Trophoblast cell (in vitro differentiated cells and primary cell): ENCODE results near the gene LEMD2.

Experiments
- DNase-seq, 2 donors: peaks; one replicate each; pipeline ENCODE4 v3.0.0-alpha.2; 2016
- H2AFZ ChIP-seq: 2 replicates; pipeline ENCODE4 v1.6.1; 2013; ENCODE audit warnings: low read length, moderate library complexity, mild to moderate bottlenecking; ENCODE audit not compliant: insufficient read depth, poor library complexity
- H2AK5ac ChIP-seq: 2 replicates; pipeline ENCODE4 v1.6.1; 2013; ENCODE audit warnings: mild to moderate bottlenecking, low read length
- H2BK120ac ChIP-seq: 2 replicates; pipeline ENCODE4 v1.6.1; 2013; ENCODE audit warnings: low read length, mild to moderate bottlenecking, moderate library complexity; ENCODE audit not compliant: insufficient read depth, poor library complexity
- H2BK12ac ChIP-seq: 2 replicates; pipeline ENCODE4 v1.6.1; 2013; ENCODE audit warnings: mild to moderate bottlenecking, low read length, moderate library complexity
- H2BK5ac ChIP-seq: 2 replicates; pipeline ENCODE4 v1.6.1; 2013; ENCODE audit warnings: low read length, low read depth, moderate library complexity, mild to moderate bottlenecking; ENCODE audit not compliant: poor library complexity
- H3K14ac ChIP-seq: 2 replicates; pipeline ENCODE4 v1.6.1; 2013; ENCODE audit warnings: mild to moderate bottlenecking, low read length
- H3K18ac ChIP-seq: 2 replicates; pipeline ENCODE4 v1.6.1; 2013; ENCODE audit warnings: mild to moderate bottlenecking, low read length
- H3K23ac ChIP-seq: 2 replicates; pipeline ENCODE4 v1.6.1; 2013; ENCODE audit warnings: low read length
- H3K27ac ChIP-seq: 2 replicates; pipeline ENCODE4 v1.5.1; 2013; ENCODE audit warnings: low read depth, mild to moderate bottlenecking, inconsistent platforms, low read length, moderate library complexity
- H3K27me3 ChIP-seq: 2 replicates; pipeline ENCODE4 v1.6.1; 2013; ENCODE audit warnings: inconsistent platforms, mild to moderate bottlenecking, low read length, moderate library complexity; ENCODE audit not compliant: insufficient read depth
- H3K36me3 ChIP-seq, 2 experiments: 1 replicate in 1 of 2; 2 replicates in 1 of 2; pipeline ENCODE4 v1.6.1; 2013; ENCODE audit warnings: low read length in 2 of 2, mild to moderate bottlenecking in 2 of 2, moderate library complexity in 1 of 2; ENCODE audit not compliant: insufficient read depth in 2 of 2, control insufficient read depth in 1 of 2
- H3K4ac ChIP-seq: 2 replicates; pipeline ENCODE4 v1.6.1; 2013; ENCODE audit warnings: low read depth, mild to moderate bottlenecking, low read length, moderate library complexity
- H3K4me1 ChIP-seq, 2 experiments: 1 replicate in 1 of 2; 2 replicates in 1 of 2; pipeline ENCODE4 v1.6.1; 2013; ENCODE audit warnings: low read length in 2 of 2, mild to moderate bottlenecking in 2 of 2, moderate library complexity in 1 of 2; ENCODE audit not compliant: insufficient read depth in 2 of 2, control insufficient read depth in 1 of 2
- H3K4me2 ChIP-seq: 2 replicates; pipeline ENCODE4 v1.6.1; 2013; ENCODE audit warnings: inconsistent platforms, mild to moderate bottlenecking, low read length, moderate library complexity
- H3K4me3 ChIP-seq: 2 replicates; pipeline ENCODE4 v1.5.1; 2013; ENCODE audit warnings: mild to moderate bottlenecking, low read depth, low read length, inconsistent platforms
- H3K79me1 ChIP-seq: one replicate; pipeline ENCODE4 v1.6.1; 2013; ENCODE audit warnings: low read length
- H3K79me2 ChIP-seq: 2 replicates; pipeline ENCODE4 v1.6.1; 2013; ENCODE audit warnings: low read length, mild to moderate bottlenecking; ENCODE audit not compliant: control insufficient read depth, insufficient read depth, poor library complexity
- H3K9ac ChIP-seq: 2 replicates; pipeline ENCODE4 v1.6.1; 2013; ENCODE audit warnings: mild to moderate bottlenecking, low read length
- H3K9me3 ChIP-seq: 2 replicates; pipeline ENCODE4 v1.6.1; 2013; ENCODE audit warnings: low read depth, mild to moderate bottlenecking, control low read depth, inconsistent platforms, low read length; ENCODE audit not compliant: insufficient read depth
- H4K12ac ChIP-seq: 2 replicates; pipeline ENCODE4 v1.6.1; 2013; ENCODE audit warnings: low read depth, mild to moderate bottlenecking, low read length, moderate library complexity
- H4K8ac ChIP-seq: 2 replicates; pipeline ENCODE4 v1.6.1; 2013; ENCODE audit warnings: low read depth, mild to moderate bottlenecking, low read length, moderate library complexity
- H4K91ac ChIP-seq: one replicate; pipeline ENCODE4 v1.6.1; 2013; ENCODE audit warnings: low read depth, mild to moderate bottlenecking, low read length, moderate library complexity
- WGBS: extraction: QIAGEN DNeasy Blood & Tissue Kit; methylation state at CpG from one replicate; pipeline ENCODE4 v1.1.7; 2013; ENCODE audit warnings: missing lambda C conversion rate; ENCODE audit not compliant: insufficient read length, insufficient coverage; ENCODE audit errors: extremely low coverage; 5-methylcytosine and 5-hydroxymethylcytosine counted together

LEMD2 gene

DNA sequence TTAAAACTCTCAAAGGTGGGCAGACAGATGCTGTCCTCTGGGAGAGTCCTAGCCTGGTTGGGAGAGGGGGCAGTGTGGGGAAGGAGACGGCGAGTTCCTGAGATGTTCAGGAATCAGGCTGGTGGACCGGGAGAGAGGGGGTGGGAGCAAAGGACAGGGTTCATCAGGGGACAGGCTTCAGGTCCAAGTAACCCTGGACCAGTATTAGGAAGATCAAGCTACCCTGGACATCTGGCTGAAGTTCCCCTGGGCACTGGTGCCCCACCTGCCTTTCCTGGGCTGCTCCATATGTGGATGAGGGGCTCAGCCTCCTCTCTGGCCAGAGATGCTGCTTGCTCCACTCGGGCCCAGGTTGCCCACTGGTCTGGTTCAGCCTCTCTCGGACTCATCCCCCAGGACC, 41.1 kb downstream of the LEMD2 start:
- no peak overlapping the region for H2AFZ ChIP-seq
- H4K12ac ChIP-seq = no peak overlapping the region
- peak overlapping the region; percentile 1 for H4K91ac ChIP-seq
- H2AK5ac ChIP-seq = no peak overlapping the region
- WGBS = no CpG with 5 or more reads among the region's 5 CpGs
- H2BK120ac ChIP-seq = no peak overlapping the region
- peaks cover 2% of the 10 kb centered on the region for H3K79me2 ChIP-seq
- H3K14ac ChIP-seq = no peak overlapping the region
- DNase-seq = no peak
- no peak overlapping the region for H3K18ac ChIP-seq
- no peaks in the 10 kb centered on the region for H3K27me3 ChIP-seq
- no peak overlapping the region for H3K9ac ChIP-seq
- no peak overlapping the region for H3K23ac ChIP-seq
- H2BK5ac ChIP-seq = no peak overlapping the region
- H3K36me3 ChIP-seq = no peaks in the 10 kb centered on the region
- no peak overlapping the region for H3K4ac ChIP-seq
- H4K8ac ChIP-seq = no peak overlapping the region
- peaks cover 9% of the 10 kb centered on the region for H3K79me1 ChIP-seq
- H3K4me1 ChIP-seq = peaks cover 28 to 36% of the 10 kb centered on the region in 2 experiments
- no peak overlapping the region for H2BK12ac ChIP-seq
- H3K9me3 ChIP-seq = no peaks in the 10 kb centered on the region
- no peak overlapping the region for H3K27ac ChIP-seq
- no peak overlapping the region for H3K4me3 ChIP-seq
- no peak overlapping the region for H3K4me2 ChIP-seq

DNA sequence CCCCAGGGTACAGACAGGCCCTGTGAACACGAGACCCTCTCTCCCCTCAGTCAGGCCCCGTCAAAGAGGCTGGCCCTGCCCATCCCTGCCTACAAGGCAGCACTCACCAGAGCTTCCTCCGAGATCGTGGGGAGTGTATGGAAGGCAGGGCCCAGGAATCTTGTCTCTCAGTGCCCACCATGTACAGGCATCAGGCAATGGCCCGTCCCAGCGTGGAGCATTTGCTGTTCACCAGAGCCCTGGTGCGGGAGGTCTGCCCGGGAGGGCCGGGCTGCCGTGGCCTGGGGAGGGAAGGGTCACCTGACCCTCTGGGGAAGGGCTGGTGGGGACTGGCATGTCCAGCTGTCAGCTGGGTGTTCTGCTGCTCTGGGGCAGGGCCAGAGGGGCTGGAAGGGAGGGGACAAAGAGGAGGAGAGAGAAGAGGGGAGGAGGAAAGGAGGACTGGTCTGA, 42.3 kb downstream of the LEMD2 start, which contains the start of gene IP6K3:
Gene IP6K3 (minus strand): TSS at position 255 of the 450 bp plus-strand sequence. CDS start 11,429 bp downstream, outside the sequence.
- H4K8ac ChIP-seq = no peak within 1 kb of the TSS
- peak within 1 kb of the TSS; percentile 15 for H4K91ac ChIP-seq
- no peak within 1 kb of the TSS for H2BK5ac ChIP-seq
- DNase-seq = no peak
- H3K4me2 ChIP-seq = peak within 1 kb of the TSS; percentile 56
- peak within 1 kb of the TSS; percentile 18 for H3K14ac ChIP-seq
- no peaks in the 10 kb centered on the region for H3K36me3 ChIP-seq
- no peak within 1 kb of the TSS for H2AFZ ChIP-seq
- H3K9me3 ChIP-seq = no peaks in the 10 kb centered on the region
- H3K23ac ChIP-seq = no peak within 1 kb of the TSS
- H2AK5ac ChIP-seq = no peak within 1 kb of the TSS
- H3K27ac ChIP-seq = peak within 1 kb of the TSS; percentile 35
- H3K9ac ChIP-seq = no peak within 1 kb of the TSS
- H3K18ac ChIP-seq = peak within 1 kb of the TSS; percentile 8
- H3K4ac ChIP-seq = no peak within 1 kb of the TSS
- peaks cover 2% of the 10 kb centered on the region for H3K79me2 ChIP-seq
- H3K79me1 ChIP-seq = peaks cover 9% of the 10 kb centered on the region
- H2BK12ac ChIP-seq = peak within 1 kb of the TSS; percentile 7
- no peaks in the 10 kb centered on the region for H3K27me3 ChIP-seq
- peak within 1 kb of the TSS; percentile 49 for H3K4me3 ChIP-seq
- no peak within 1 kb of the TSS for H2BK120ac ChIP-seq
- no CpG with 5 or more reads among the region's 10 CpGs for WGBS
- peaks cover 24 to 29% of the 10 kb centered on the region in 2 experiments for H3K4me1 ChIP-seq
- H4K12ac ChIP-seq = no peak within 1 kb of the TSS

DNA sequence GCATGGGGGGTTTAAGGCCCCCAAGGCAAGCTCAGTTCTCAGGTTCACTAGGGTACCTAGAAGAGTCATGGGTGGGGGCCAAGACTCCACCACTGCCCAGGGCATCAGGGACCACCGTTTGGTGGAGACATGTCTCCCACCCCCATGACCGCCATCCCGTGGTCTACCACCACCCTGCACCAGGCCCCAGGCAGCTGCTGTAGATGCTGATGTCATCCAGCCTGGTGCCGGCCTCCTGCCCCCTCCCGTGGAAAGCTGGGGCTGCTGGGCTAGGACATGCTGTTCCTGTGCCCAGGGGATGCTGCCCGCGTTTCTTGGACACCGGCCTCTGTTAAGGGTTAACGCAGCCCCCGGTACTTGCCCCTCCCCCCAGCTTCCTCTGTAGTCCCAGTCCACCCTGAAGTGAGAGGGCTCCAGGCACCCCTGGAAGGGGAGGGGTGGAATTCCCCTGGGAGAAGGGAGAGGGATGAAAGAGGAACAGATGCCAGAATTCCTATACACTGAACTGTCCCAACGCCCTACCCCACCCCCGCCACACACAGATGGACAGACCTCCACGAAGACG, 42.8 kb downstream of the LEMD2 start:
- no peak for DNase-seq
- H3K18ac ChIP-seq = peak overlapping the region; percentile 8
- H3K9me3 ChIP-seq = peaks cover 1% of the 10 kb centered on the region

DNA sequence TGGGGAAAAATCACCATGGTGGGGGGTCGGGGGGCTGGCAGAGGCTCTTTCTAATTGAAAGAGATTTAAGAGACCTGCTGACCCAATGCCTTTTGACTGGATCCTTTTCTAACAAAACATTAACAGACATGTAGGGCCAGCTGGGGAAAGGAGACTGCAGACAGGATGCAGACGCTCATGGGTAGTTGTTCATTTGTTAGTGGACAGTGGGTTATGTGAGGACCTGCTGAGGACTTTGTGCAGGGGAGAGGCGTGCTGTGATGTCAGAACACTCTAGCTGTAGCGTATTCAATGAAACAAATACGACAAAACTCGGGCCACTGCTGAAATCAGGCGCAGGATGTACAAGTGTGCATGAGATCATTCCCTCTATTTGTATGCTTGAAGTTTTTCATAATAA, 43.4 kb downstream of the LEMD2 start:
- H3K14ac ChIP-seq = no peak overlapping the region
- peaks cover 2% of the 10 kb centered on the region for H3K79me2 ChIP-seq

More for the DNA sequence above, 42.8 kb downstream of the LEMD2 start:
- no peak overlapping the region for H4K12ac ChIP-seq
- H2BK120ac ChIP-seq = no peak overlapping the region
- peak overlapping the region; percentile 56 for H3K4me2 ChIP-seq
- WGBS = no CpG with 5 or more reads among the region's 14 CpGs
- H3K4me1 ChIP-seq = peaks cover 20 to 27% of the 10 kb centered on the region in 2 experiments
- peak overlapping the region; percentile 49 for H3K4me3 ChIP-seq
- H3K79me1 ChIP-seq = peaks cover 9% of the 10 kb centered on the region
- no peak overlapping the region for H3K9ac ChIP-seq
- no peak overlapping the region for H2AFZ ChIP-seq
- H3K79me2 ChIP-seq = peaks cover 2% of the 10 kb centered on the region
- H3K27ac ChIP-seq = no peak overlapping the region
- H3K4ac ChIP-seq = no peak overlapping the region
- no peak overlapping the region for H2BK5ac ChIP-seq
- H3K14ac ChIP-seq = peak overlapping the region; percentile 18
- peak overlapping the region; percentile 15 for H4K91ac ChIP-seq
- no peak overlapping the region for H4K8ac ChIP-seq
- H2BK12ac ChIP-seq = peak overlapping the region; percentile 7
- no peaks in the 10 kb centered on the region for H3K36me3 ChIP-seq
- no peaks in the 10 kb centered on the region for H3K27me3 ChIP-seq
- H3K23ac ChIP-seq = no peak overlapping the region
- H2AK5ac ChIP-seq = no peak overlapping the region

More for the DNA sequence above, 43.4 kb downstream of the LEMD2 start:
- Histone ChIP-seq H3K27me3 (no peaks in the 10 kb centered on the region), H2AK5ac (no peak overlapping the region), H3K36me3 (no peaks in the 10 kb centered on the region), H2AFZ (no peak overlapping the region), H3K9me3 (peaks cover 2% of the 10 kb centered on the region), H3K4ac (no peak overlapping the region), H3K4me3 (no peak overlapping the region), H3K18ac (no peak overlapping the region), H4K12ac (no peak overlapping the region), H2BK12ac (peak overlapping the region; percentile 47), H3K27ac (no peak overlapping the region), H3K79me1 (peaks cover 9% of the 10 kb centered on the region), H3K9ac (no peak overlapping the region), H2BK120ac (no peak overlapping the region), H4K91ac (peak overlapping the region; percentile 69), H2BK5ac (no peak overlapping the region), H4K8ac (peak overlapping the region; percentile 33), H3K4me1 (peaks cover 17 to 22% of the 10 kb centered on the region in 2 experiments), H3K23ac (no peak overlapping the region), H3K4me2 (peak overlapping the region; percentile 56)
- no peak for DNase-seq
- no CpG with 5 or more reads among the region's 7 CpGs for WGBS
